SHP77 treated with DMSO at 0.1 percent for 48 hours (cell line): ENCODE measurements around the gene PRKN.

ENCODE experiments used
- DNase-seq: peaks from one replicate; lab custom pipeline; 2025; lab: John Stamatoyannopoulos, UW

Gene PRKN

GRCh38 chr6:162055365-162055764 is 672.2 kb downstream of the PRKN start:
- no peak for DNase-seq

GRCh38 chr6:162053084-162053483 is 674.5 kb downstream of the PRKN start:
- no peak for DNase-seq

- no peak for DNase-seq
These were observed 677.0 kb downstream of the PRKN start for GRCh38 chr6:162050579-162050978.

- no peak for DNase-seq
These were observed 681.2 kb downstream of the PRKN start for GRCh38 chr6:162046324-162046723.

GRCh38 chr6:162032620-162033019 is 694.9 kb downstream of the PRKN start:
- DNase-seq, result no peak

- DNase-seq, result no peak
These were observed 697.5 kb downstream of the PRKN start for GRCh38 chr6:162029873-162030576.

- no peak for DNase-seq
These were observed 700.7 kb downstream of the PRKN start for GRCh38 chr6:162026843-162027242.

- DNase-seq, result no peak
These were observed 701.5 kb downstream of the PRKN start for GRCh38 chr6:162026031-162026430.

GRCh38 chr6:162019349-162019748 is 708.2 kb downstream of the PRKN start:
- no peak for DNase-seq

- DNase-seq, result no peak
These were observed 710.0 kb downstream of the PRKN start for GRCh38 chr6:162017536-162017935.

- DNase-seq, result no peak
These were observed 713.3 kb downstream of the PRKN start for GRCh38 chr6:162014069-162014811.

- no peak for DNase-seq
These were observed 722.2 kb downstream of the PRKN start for GRCh38 chr6:162005372-162005771.

GRCh38 chr6:161996783-161997182 is 730.8 kb downstream of the PRKN start:
- no peak for DNase-seq

- no peak for DNase-seq
These were observed 741.6 kb downstream of the PRKN start for GRCh38 chr6:161985876-161986423.

- DNase-seq, result no peak
These were observed 742.9 kb downstream of the PRKN start for GRCh38 chr6:161984713-161985112.

- DNase-seq, result no peak
These were observed 751.0 kb downstream of the PRKN start for GRCh38 chr6:161976553-161976952.

- DNase-seq, result peak; percentile 5
These were observed 754.5 kb downstream of the PRKN start for GRCh38 chr6:161973064-161973463.

- no peak for DNase-seq
These were observed 756.5 kb downstream of the PRKN start for GRCh38 chr6:161971043-161971442.

- no peak for DNase-seq
These were observed 763.8 kb downstream of the PRKN start for GRCh38 chr6:161963634-161964234.

GRCh38 chr6:161963181-161963580 is 764.4 kb downstream of the PRKN start:
- DNase-seq, result no peak

- no peak for DNase-seq
These were observed 765.8 kb downstream of the PRKN start for GRCh38 chr6:161961796-161962195.

- DNase-seq, result no peak
These were observed 766.5 kb downstream of the PRKN start for GRCh38 chr6:161961046-161961445.

GRCh38 chr6:161959072-161959471 is 768.5 kb downstream of the PRKN start:
- no peak for DNase-seq
